HFFc6 (cell line): ENCODE measurements around the gene LAMA1. TPM values are rescaled to one million over a fixed set of nuclear protein-coding genes. Genes with fewer than 3 reads are reported as not detected.
"Not testable (repeated sequence)": the region's sequence is repeated elsewhere in the genome, so short reads cannot be mapped to it uniquely, and the experiment has no call there.

ENCODE experiments used
- DNase-seq: peaks from one replicate; pipeline ENCODE4 v3.0.0-alpha.2; 2018
- H3K27ac Mint-ChIP-seq: 2 replicates; pipeline ENCODE4 v1.8.0; 2020; ENCODE audit warnings: mild to moderate bottlenecking, mixed read lengths
- H3K27me3 Mint-ChIP-seq: 2 replicates; pipeline ENCODE4 v1.8.0; 2021; ENCODE audit warnings: mild to moderate bottlenecking, moderate library complexity, mixed read lengths; ENCODE audit not compliant: insufficient read depth
- H3K36me3 Mint-ChIP-seq: 2 replicates; pipeline ENCODE4 v1.8.0; 2021; ENCODE audit warnings: low read depth, mixed read lengths
- H3K4me1 Mint-ChIP-seq: 2 replicates; pipeline ENCODE4 v1.8.0; 2020; ENCODE audit warnings: low read depth, mixed read lengths
- H3K4me3 Mint-ChIP-seq: 2 replicates; pipeline ENCODE4 v1.8.0; 2020; ENCODE audit warnings: mild to moderate bottlenecking, moderate library complexity, mixed read lengths
- H3K9me3 Mint-ChIP-seq: 2 replicates; pipeline ENCODE4 v1.8.0; 2020; ENCODE audit warnings: mild to moderate bottlenecking, mixed read lengths
- total RNA-seq, 6 experiments: library from RNA; stranded (reverse); fragmentation: NEBNext Ultra II Directional; extraction: Animal tissue kit (Norgen Biotek cat#: 25700); gene quantifications; 2 replicates in 1 of 6; 3 replicates in 5 of 6; pipeline ENCODE4 v1.2.3, GENCODE V29; 2021
- TF ChIP-seq, protein P1 (sequence below): fragments of 200-600 bp; sonication (generic); IDR thresholded peaks from 2 replicates; pipeline ENCODE4 v1.5.0; 2021; ENCODE audit warnings: antibody characterized with exemption, mild to moderate bottlenecking

The LAMA1 gene
- total RNA-seq, 6 experiments from 2014 or later = 0.12 to 1.5 (median 0.16) TPM

DNA sequence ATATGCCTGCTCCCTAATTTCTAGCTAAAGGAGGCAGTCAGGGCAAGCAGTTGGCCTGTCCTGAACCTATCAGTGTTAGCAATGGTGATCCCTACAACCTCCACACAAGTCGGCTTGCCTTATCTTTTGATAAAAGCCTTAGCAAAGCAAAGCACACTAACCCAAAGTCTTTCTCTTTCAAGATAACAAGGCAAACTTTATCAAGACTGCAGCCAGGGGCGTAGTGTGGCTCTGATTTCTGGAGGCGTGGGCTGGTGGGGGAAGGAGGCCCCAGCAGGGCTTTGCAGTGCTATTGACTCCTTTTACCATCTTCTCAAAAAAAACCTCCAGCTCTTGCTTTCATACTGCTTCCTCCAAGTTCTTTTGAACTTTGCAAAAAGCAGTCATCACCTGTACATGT, 40.2 kb upstream of the LAMA1 start:
- H3K27ac Mint-ChIP-seq = no peak overlapping the region
- no peaks in the 10 kb centered on the region for H3K36me3 Mint-ChIP-seq
- no peak overlapping the region for H3K4me3 Mint-ChIP-seq
- DNase-seq = no peak
- TF ChIP-seq, protein P1, sequence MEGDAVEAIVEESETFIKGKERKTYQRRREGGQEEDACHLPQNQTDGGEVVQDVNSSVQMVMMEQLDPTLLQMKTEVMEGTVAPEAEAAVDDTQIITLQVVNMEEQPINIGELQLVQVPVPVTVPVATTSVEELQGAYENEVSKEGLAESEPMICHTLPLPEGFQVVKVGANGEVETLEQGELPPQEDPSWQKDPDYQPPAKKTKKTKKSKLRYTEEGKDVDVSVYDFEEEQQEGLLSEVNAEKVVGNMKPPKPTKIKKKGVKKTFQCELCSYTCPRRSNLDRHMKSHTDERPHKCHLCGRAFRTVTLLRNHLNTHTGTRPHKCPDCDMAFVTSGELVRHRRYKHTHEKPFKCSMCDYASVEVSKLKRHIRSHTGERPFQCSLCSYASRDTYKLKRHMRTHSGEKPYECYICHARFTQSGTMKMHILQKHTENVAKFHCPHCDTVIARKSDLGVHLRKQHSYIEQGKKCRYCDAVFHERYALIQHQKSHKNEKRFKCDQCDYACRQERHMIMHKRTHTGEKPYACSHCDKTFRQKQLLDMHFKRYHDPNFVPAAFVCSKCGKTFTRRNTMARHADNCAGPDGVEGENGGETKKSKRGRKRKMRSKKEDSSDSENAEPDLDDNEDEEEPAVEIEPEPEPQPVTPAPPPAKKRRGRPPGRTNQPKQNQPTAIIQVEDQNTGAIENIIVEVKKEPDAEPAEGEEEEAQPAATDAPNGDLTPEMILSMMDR = no peak
- H3K9me3 Mint-ChIP-seq = no peaks in the 10 kb centered on the region
- H3K4me1 Mint-ChIP-seq = peaks cover 16% of the 10 kb centered on the region
- H3K27me3 Mint-ChIP-seq = no peaks in the 10 kb centered on the region; the same call in 1 of the 2 replicates

DNA sequence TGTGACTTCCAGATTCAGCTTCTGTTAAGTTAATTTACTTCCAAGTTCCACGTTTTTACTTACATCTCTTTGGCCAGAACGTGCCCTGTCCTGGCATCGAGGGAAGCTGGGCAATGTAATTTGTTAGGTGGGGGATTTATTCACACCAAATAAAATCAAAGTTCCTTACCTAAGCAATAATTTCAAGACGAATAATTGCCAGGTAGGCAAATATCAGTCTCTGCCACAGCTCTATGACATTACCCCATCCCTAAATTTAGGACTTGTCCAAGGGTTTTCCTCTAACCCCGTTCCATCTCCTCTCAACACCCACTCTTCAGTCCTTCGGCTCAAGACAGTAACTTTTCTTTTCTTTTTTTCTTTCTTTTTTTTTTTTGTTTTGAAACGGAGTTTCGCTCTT, 38.3 kb upstream of the LAMA1 start:
- TF ChIP-seq, protein P1 = no peak
- DNase-seq = no peak
- Mint-ChIP-seq H3K4me1 (peaks cover 9% of the 10 kb centered on the region), H3K27ac (no peak overlapping the region), H3K4me3 (no peak overlapping the region), H3K27me3 (no peaks in the 10 kb centered on the region; the same call in 1 of the 2 replicates), H3K36me3 (no peaks in the 10 kb centered on the region), H3K9me3 (no peaks in the 10 kb centered on the region)

DNA sequence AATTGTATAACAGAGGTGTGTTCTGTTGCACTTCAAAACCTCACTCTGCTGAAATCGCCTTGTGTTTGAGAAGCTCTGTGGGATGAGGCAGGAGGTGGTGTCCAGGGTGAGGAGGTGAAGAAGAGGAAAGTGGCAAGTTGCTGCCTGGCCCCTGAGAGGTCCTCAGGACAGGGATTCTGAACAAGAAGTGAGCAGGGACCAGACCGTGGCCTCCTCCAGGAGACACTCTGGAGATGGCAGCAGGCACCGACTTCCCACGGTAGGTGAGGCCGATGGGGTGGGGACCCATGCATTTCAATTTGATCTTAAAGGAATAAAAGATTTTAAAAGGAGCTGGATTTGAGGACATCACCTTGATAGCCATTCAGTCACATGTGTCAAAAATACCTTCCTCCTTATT, 37.5 kb upstream of the LAMA1 start:
- H3K27me3 Mint-ChIP-seq = no peaks in the 10 kb centered on the region; the same call in 1 of the 2 replicates
- no peaks in the 10 kb centered on the region for H3K36me3 Mint-ChIP-seq
- H3K27ac Mint-ChIP-seq = no peak overlapping the region
- peaks cover 9% of the 10 kb centered on the region for H3K4me1 Mint-ChIP-seq
- no peak for DNase-seq
- H3K4me3 Mint-ChIP-seq = no peak overlapping the region
- TF ChIP-seq, protein P1 = no peak
- no peaks in the 10 kb centered on the region for H3K9me3 Mint-ChIP-seq

DNA sequence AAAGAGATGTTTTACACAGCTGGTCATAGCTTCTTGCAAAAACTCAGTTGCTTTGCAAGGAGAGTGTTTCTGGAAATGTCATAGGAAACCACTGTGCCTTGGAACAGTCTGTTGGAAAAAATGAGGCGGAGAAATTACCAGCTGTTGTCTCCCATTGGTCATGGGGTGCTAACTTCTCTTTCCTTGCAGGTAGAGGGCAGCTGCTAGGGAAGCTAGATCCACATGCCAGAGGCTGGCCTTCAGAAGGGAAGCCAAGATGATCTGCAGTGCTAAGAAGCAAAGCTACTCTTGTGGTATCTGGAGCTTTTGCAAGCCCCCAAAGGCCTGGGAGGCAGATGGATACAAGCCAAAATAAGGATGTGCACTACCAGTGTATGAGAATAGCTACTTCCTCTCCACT, 34.8 kb upstream of the LAMA1 start:
- Mint-ChIP-seq H3K9me3 (peaks cover 5% of the 10 kb centered on the region; the same call in 1 of the 2 replicates), H3K4me1 (no peaks in the 10 kb centered on the region), H3K27me3 (peaks cover 4% of the 10 kb centered on the region), H3K27ac (no peak overlapping the region), H3K4me3 (no peak overlapping the region), H3K36me3 (no peaks in the 10 kb centered on the region)
- TF ChIP-seq, protein P1 = no peak
- DNase-seq = no peak

DNA sequence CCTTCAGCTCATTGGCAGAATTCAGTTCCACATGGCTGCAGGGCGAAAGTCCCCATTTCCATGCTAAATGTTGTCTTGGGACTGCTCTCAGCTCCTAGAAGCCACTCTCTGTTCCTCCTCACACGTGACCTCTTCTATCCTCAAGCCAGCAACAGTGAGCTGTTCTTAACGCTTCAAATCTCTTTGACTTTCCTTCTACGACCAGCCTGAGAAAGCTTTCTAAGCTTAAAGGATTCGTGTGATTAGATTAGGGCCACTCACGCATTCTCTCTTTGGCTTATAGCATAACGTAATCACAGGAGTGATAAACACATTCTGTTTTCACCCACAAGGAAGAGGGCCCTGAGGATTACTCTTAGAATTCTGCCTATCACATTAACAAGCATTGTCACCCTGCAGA, 29.8 kb upstream of the LAMA1 start:
- Mint-ChIP-seq H3K36me3 (no peaks in the 10 kb centered on the region), H3K27me3 (peaks cover 6% of the 10 kb centered on the region), H3K4me1 (no peaks in the 10 kb centered on the region), H3K27ac (no peak overlapping the region), H3K4me3 (no peak overlapping the region), H3K9me3 (peaks cover 5% of the 10 kb centered on the region; the same call in 1 of the 2 replicates)
- TF ChIP-seq, protein P1 = no peak
- no peak for DNase-seq

DNA sequence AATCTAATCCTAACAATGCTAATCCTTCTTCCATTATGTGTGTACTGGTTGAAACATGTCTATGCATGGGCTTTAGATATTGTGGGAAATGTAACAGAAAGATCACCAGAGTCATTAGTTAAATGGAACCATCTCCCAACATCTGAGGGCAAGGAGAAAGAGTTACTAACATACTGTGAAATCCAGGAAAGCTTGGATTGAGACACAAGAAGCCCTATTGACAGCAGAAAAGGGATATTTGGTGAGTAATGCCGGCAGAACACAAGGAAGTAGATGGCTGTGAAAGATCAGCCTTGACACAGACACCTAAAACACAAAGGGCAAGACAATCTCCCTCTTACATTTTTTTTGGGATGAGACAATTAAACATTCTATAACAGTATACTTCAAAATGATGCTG, 28.5 kb upstream of the LAMA1 start:
- Mint-ChIP-seq H3K36me3 (no peaks in the 10 kb centered on the region), H3K27ac (no peak overlapping the region), H3K27me3 (peaks cover 6% of the 10 kb centered on the region), H3K4me1 (no peaks in the 10 kb centered on the region), H3K9me3 (peaks cover 5% of the 10 kb centered on the region; the same call in 1 of the 2 replicates), H3K4me3 (no peak overlapping the region)
- TF ChIP-seq, protein P1 = no peak
- no peak for DNase-seq

DNA sequence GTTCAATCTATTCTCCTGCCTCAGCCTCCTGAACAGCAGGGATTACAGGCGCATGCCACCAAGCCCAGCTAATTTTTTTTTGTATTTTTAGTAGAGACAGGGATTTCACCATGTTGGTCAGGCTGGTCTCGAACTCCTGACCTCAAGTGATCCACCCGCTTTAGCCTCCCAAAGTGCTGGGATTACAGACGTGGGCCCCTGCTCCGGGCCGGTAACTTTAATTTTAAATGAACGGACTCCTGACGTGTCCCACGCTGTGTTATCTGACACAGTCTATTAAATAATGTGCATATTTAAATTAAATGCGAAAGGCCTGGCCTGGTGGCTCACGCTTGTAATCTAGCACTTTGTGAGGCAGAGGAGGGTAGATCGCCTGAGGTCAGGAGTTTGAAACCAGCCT, 27.3 kb upstream of the LAMA1 start:
- not testable (repeated sequence) for DNase-seq

More for the DNA sequence above, 27.3 kb upstream of the LAMA1 start:
- H3K27me3 Mint-ChIP-seq, H3K9me3 Mint-ChIP-seq, H3K4me1 Mint-ChIP-seq, H3K36me3 Mint-ChIP-seq, H3K4me3 Mint-ChIP-seq, H3K27ac Mint-ChIP-seq: not testable (repeated sequence)
